Stimulated activated CD8-positive, alpha-beta memory T cell treated with anti-CD3 and anti-CD28 coated beads, Interleukin-7, amount 100 ng/mL, for 1 hour (primary cell): ENCODE measurements around the gene SPA17.
A peak's percentile ranks its signal among the peaks of the same experiment; 100 is the strongest.

ENCODE experiments used
- DNase-seq, 2 donors: peaks; one replicate each; pipeline ENCODE4 v3.0.0-alpha.2; 2020; ENCODE audit warnings: low read depth in 2 of 2

The SPA17 gene

DNA sequence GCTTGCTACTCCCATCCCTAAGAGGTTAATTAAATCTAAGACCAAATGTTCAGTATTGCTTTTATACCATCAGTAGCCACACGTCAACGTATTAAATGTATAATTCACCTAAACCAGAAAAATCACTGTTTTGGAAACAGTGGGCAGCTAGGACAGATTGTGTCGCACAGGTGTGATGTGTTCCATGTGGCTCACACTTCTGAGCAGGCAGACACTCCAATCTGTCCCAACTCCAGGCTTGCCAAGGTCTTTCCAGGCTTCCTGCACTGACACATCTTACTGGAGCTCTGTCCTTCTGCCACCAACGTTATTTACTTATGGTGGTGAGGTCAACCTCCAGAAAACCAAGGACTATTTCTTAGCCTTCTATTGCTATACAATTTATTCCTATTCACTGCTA, 11.6 kb upstream of the SPA17 start:
- DNase-seq = no peak

DNA sequence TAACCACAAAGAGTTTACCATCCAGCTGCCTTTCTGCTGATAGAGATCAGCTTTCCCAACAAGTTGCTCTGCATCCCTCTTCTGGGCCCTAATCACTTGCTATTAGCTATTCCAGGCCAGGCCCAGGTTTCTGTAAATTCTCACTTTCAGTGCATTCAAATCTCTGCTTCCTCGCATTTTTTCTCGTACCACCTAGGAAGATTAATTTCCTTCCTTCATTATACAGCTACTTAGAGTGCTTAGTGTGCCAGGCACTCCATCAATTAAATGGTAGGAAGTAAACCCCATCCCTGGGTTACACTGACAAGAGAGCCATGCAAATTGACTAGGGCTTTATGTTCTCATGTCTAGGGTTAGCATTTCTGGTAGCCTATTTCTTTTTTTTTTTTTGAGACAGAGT, 9.8 kb upstream of the SPA17 start:
- DNase-seq = no peak

DNA sequence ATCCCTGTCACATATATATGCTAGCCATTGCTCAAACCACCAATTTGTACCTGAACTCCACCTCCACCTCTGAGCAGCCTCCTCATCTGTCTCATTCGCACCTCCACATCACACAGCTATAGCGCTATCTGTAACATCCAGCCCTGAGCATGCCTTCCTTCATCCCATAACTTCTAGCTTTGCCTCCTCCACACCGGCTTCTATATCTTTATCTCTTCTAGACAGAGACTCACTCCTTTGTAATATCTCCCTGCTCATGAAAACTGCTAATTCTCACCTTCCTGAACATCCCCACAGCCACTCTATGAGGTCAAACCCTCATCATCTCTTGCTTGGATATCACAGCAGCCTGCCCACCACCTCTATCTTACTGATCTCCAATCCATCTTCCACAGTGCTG, 6.1 kb upstream of the SPA17 start:
- DNase-seq = no peak

DNA sequence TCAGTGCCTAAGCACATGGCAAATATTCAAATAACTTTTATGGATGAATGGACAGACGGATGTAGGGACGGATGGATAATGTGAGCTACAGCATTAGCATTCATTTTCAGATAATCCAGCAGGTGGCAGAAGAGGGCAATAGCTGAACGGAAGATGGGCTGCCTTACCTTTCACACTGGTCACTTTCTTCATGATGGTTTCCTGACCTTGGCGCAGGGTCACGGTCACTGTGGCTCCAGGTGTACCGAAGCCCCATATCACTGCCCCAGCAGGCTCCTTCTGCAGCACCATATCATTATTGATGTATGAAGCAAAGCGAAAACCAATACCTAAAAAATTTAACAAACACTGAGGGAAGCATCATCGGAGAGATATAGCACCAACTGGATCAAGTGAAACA, 4.5 kb upstream of the SPA17 start:
- DNase-seq = no peak

DNA sequence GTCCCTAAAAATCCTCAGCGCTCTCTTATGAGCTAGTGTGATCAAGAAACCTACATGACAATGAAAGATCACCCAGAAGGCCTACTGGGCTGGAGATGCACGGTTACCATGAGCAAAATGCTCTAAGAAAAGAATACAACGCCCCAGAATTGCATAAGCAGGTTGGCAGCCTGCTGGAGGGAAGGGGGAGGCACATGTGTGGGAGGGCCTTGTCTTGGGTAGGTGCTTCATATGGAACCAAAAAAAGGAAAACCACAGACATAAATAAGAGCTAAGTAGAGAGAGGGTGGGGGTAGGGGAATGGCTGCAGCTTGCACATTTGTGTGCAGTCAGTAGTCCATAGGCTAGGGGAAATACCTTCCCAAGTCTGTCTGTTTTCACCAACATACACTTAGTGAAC, 3.0 kb upstream of the SPA17 start:
- DNase-seq = peak in 1 of 2 donors; percentile 4

DNA sequence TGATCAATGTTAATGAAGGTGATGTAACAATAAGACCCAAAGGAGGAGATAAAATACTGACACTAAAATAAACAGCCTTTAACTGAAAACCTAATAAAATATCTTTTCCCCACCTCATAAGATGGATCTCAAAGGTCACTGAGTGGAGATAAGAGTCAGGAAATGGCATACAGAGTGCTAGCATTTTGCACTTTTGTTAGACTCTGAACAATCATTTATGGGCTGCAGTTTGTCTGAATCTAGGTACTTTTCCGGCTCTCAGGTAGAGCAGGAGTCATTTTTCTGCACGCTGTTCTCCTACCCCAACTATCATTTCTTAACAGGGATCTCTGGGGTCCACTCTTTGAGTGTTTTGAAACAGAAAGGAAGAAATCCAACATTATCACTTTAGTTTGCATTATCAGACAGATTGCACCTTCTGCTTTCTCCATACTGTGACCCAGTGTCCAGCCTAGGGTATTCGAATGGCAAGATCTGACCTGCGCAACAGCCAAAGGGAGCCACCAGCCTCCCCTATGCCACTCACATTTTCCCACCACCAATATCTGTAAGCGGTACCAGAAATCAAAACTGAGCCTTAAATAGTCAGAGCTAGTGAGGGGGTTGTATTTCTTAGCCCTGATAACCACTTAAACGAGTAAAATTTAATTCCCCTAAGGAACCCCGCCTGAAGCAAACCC, 1.0 kb upstream of the SPA17 start:
- no peak for DNase-seq

DNA sequence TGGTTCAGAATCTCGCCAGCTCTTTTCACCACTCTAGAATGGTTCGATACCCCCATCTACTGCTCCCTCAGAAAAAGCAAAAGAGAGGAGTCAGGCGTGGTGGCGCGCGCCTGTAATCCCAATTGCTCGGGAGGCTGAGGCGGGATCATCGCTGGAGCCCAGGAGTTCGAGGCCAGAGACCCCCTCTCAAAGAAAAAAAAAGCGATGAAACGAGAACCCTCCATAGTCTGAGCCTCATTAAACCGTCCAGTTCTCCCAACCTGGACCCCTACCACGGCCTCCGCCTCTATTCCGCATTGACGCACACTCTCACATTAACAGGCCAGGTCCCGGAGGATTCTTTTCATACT, 439 bp downstream of the SPA17 start:
- DNase-seq = no peak

DNA sequence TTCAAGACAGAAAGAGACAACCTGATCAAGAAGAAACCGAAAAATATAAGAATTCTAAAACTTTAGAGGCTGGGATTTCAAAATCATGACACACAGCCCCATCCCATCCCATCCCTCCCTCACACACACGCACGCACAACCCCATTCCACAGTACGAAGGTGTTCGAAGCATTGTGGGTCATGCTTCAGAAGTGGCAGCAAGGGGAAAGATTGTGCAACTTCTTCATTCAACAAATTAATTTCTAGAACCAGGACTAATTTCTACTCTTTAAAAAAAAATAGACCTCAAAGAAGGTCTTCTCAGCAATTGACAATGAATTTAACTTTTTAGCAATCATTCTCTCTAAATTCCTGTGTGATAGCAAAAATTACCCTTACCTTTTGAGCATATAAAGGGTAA, 867 bp downstream of the SPA17 start:
- no peak for DNase-seq

DNA sequence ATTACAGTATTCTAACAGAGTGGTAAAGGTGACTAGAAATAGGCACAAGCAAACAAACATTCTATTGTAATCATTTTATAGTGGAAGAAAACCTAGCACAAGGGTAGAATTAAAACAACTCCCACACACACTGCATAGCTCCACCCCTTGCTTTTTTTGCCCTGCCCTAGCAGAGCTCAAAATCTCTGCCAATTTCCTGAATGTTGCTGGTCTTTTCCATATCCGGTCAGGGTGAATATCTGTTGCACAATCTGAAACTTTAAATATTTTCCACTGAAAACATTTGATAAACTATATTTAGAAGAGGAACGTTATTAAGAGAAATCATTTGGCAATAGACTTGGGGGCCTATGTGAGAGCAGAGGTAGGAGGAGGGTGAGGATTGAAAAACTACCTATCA, 2.7 kb downstream of the SPA17 start:
- no peak for DNase-seq

DNA sequence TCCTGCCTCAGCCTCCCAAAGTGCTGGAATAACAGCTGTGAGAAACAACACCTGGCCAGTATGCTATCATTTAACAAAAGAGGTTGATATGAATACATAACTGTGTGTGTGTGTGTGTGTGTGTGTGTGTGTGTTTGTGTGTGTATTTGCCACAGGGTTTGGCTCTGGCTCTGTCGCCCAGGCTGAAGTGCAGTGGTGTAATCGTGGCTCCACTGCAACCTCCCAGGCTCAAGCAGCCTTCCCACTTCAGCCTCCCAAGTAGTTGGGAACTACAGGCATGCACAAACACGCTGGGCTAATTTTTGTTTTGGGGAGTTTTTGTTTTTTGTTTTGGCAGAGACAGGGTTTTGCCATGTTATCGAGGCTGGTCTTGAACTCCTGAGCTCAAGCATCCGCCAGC, 4.7 kb downstream of the SPA17 start:
- DNase-seq = no peak

DNA sequence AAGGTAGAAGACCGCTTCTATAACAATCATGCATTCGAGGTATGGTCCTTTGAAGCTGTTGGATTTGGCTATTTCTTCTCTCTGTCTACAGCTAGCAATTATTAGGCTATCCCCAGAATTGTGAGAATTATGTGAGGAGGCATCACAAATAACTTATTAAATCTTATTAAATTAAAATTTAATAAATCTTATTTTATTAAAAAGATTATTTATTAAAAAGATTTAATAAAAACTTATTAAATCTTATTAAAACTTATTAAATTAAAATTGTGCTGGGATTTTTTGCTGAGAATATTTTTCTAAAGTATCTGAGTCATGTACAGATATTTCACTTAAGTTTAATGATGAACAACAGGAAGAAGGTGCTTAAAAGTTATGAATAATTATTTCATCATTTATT, 7.7 kb downstream of the SPA17 start:
- DNase-seq = no peak

DNA sequence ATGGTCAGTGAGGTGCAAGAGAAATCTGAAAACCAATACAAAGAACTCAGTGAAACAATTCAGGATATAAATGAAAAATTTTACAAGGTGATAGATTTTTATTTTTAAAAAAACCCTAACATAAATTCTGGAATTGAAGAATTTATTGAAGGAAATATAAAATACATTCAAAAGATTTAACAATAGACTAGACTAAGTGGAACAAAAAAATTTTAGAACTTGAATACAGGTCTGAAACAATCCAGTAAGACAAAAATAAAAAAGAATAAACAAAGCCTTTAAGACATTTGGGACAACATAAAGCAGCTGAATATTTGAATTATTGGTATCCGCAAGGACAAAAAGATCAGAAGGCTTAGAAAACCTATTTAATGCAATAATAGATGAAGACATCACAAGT, 8.7 kb downstream of the SPA17 start:
- DNase-seq = no peak

DNA sequence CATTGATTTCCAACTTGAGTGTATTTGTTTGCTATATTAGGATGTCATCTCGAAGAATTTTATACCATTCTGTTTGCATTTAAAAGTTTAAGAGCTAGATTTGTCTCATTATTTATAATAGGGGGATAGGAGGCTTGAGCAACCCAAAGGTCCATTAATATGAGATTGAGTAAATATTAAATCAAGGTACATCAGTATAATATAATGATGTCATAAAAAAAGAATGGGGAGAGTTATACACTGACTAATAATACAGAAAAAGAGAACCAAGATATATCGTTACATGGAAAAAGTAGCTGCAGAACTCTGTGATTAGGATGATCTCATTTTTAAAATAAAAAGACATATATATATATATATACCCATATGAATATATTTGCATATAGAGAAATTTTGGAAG, 19.4 kb downstream of the SPA17 start:
- no peak for DNase-seq

DNA sequence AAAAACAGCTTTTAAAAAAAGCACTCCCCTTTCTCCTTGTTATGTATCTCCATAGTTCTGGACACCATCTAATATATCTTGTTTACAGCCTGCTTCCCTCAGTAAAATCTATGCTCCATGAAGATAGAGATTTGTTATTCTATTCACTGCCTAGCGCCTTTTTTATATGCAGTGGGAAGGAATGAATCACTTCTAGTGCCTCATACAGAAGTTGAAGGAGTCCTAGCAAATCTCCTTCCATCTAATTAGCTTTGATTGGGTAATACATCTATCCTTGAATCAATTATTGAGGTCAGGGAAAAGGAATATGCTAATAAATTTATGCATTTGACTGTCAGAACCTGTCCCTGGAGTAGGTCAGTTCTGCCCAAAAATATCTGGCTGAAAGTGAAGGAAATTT, 25.8 kb downstream of the SPA17 start:
- DNase-seq = no peak

DNA sequence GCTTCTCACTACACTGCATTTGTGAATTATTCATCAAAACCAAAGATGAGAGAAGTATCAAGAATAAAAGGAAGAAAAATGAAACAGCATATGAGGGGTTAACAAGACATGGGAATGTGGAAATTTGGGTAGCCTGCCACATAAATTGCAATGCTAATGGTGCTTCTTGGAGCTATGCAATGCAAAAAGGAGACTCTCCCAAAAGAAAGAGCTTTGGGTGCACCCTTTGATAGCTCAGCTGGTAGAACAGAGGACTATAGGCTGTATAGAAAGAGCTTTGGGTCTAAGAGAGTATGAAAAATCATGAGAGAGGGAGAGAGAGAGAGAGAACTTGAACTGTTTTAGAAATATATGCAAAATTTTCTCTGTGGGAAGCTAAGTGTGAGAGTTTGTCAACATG, 26.3 kb downstream of the SPA17 start:
- no peak for DNase-seq

DNA sequence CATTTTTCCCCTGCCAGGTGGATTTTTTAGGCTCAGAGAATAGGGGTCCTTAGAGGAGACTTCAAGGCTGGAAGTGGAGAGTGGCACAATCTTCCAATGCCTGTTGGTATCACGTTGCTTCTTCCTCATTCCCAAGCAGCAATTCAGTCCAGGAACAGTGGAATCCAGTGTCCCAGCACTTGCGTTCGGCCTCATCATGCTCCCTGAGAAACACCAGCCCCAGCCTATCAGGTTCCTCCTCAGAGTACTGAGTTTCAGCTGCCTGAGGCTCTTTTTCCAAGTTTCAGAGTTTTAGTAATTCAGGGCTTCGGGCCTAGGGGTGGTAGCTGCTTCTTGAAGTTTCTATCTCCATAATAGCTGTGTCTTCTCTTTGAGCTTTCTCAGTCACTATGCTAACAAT, 34.1 kb downstream of the SPA17 start:
- DNase-seq = no peak

DNA sequence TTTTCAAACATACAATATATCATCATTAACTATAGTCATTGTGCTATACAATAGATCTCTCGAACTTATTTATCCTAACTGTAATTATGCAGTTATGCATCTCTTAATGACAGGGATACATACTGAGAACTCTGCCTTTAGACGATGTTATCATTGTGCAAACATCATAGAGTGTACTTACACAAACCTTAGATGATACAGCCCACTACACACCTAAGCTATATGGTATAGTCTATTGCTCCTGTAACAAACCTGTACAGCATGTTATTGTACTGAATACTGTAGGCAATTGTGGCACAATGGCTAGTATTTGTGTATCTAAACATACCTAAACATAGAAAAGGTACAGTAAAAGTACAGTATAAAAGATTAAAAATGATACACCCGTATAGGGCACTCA, 38.7 kb downstream of the SPA17 start:
- DNase-seq = no peak

DNA sequence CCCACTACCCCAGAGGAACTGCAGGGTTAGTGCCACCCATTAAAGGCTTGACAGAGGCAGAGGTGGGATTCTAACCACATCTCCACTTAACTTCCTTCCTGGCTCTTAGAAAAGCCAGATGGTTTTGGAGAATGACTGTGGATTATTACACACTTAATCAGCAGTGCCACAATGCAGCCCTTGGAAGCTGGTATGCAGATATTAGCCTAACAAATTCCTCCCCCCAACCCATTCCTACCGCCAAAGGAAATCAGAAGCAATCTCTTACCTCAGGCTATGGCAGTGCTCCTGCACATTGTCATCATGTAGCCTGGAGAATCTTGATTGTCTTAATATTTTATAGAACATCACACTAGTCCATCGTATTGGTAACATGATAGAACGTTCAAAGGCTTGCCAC, 42.9 kb downstream of the SPA17 start:
- DNase-seq = no peak

DNA sequence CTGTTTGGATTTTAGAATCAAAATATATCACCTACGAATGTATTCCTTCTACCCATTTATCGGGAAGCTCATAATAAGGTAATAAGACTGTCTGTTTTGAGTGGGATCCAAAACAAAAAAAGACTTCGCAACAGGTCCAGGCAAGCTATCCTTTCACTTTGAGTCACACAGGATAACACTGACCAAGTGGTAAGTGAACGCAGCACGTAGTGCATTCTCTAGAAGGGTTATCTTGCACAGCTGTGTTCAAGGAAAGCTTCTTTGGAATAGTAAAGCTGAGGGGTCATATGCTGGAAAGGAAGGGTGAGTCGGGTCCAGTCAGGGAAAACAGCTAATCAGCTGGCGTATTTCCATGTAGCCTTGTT, 43.7 kb downstream of the SPA17 start:
- DNase-seq = no peak

DNA sequence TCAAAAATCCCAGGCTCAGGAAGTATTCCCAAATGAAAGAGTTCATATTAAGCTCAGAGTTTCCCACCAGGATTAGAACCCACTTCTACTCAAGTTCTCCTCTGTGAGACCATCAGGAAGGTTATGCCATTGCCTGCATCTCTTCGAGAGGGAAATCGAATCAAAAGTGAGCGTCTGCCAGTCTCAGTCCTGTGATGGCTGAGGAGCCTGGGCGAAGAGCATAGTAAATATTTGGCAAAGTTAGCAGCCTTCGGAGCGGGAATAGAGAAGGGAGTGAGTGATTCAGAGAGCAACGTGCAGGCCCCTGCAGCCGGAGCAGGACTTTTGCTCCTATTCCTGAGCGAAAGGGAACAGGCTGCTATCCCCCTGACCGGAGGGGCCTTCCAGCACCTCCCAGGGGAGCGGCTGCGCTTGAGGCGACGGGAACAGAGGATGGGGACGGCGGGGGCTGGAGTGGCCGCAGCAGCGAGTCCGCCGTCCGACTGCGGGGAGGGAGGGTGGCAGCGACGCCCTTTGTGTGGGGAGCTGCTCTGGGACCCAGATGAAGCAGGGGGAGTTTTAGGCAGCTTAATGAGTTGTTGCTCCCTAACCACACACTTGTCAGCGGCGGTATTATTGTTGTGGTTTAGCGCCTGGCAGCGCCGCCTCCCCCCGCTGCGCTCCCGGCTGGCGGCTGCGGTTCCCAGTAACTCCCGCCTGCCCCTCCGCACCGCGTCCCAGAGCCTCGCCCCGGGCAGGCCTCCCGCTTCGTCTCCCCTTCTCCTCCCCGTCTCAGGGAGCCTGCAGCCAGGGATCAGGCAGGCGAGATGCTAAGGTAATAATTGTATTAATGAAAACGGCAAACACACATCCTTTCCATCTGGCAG, 44.3 kb downstream of the SPA17 start:
- DNase-seq = no peak

DNA sequence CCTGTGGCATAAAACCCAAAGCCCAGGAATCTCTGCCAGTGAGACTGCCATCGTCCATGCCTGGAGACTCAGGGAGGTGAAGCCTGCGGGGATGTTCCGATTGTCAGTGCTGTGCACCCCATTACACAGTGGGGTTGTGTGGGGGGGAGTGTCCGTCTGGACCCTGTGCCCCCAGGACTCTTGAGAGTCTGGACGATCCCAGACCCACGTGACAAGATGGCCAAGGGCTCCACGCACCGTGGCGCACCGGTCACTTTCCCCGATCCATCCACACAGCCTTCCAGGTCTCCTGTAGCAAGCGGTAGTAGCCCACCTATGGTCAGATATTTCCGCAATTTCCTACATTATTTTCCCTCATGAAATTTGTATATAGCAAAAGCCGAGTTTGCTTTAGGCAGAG, 45.1 kb downstream of the SPA17 start:
- no peak for DNase-seq

DNA sequence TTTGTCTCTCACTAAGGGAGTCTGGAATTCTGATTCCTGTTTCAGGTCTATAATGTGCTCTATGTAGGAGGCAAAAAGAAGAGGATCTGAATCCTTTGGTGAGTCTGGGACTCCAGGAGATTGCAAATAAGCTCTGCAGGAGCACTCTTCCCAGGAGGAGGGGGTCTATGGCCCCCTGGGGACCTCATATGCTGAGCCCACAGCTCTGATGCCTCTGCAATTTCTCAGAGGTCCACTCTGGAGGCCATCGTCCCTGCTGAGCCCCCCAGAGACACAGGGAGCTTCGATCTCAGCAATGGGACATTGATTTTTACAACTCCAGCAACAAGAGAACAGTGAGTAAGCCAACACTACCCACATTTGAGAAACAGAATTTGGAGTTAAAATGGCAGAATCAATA, 45.8 kb downstream of the SPA17 start:
- DNase-seq = no peak

DNA sequence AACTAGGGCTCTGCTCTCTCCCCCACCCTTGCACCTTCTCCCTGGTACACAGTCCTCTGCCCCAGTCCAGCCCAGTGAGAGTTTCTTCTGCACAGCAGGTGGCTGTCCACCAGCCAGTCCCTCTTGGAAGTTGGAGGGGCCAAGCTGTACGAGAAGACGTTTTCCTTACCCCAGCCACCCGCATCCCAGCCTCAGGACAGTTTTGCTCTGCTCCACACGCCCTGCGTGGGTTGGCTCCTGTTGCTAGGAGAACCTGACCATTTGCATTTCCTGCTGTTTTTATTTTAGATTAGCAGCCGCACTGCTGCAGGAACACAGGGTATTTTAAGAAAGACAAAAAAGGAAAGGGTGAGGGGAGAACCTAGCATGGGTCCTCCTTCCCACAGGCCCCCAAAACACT, 48.5 kb downstream of the SPA17 start:
- DNase-seq = no peak
